ENCODE results near the gene PRDM11. TPM values are rescaled to one million over a fixed set of nuclear protein-coding genes. Genes with fewer than 3 reads are reported as not detected.

PRDM11 gene
- total RNA-seq, 1 donor from 2014 or later, result 7.5 TPM

- TF ChIP-seq CTCF (IDR thresholded peaks at IDR 0.05; ENCODE audit: partially characterized antibody, unreplicated experiment), result no peak
- no peaks in the 10 kb centered on the region for H3K27me3 Mint-ChIP-seq (ENCODE audit: unreplicated experiment)
Observed at GRCh38 chr11:45275828-45276227, 129.4 kb downstream of the PRDM11 start.

GRCh38 chr11:45278714-45279113 is 132.3 kb downstream of the PRDM11 start:
- Mint-ChIP-seq H3K9me3 (ENCODE audit: unreplicated experiment) (peaks cover 5% of the 10 kb centered on the region), H3K4me3 (ENCODE audit: unreplicated experiment) (no peak overlapping the region), H3K27me3 (ENCODE audit: unreplicated experiment) (peaks cover 1% of the 10 kb centered on the region), H3K4me1 (ENCODE audit: low read depth, unreplicated experiment) (peaks cover 11% of the 10 kb centered on the region), H3K36me3 (ENCODE audit: unreplicated experiment) (peaks cover 22% of the 10 kb centered on the region), H3K27ac (ENCODE audit: unreplicated experiment) (no peak overlapping the region)
- TF ChIP-seq CTCF (IDR thresholded peaks at IDR 0.05; ENCODE audit: partially characterized antibody, unreplicated experiment), result no peak
- no peak for DNase-seq

More at GRCh38 chr11:45275828-45276227, 129.4 kb downstream of the PRDM11 start:
- peaks cover 4% of the 10 kb centered on the region for H3K9me3 Mint-ChIP-seq (ENCODE audit: unreplicated experiment)
- DNase-seq, result no peak
- no peak overlapping the region for H3K4me3 Mint-ChIP-seq (ENCODE audit: unreplicated experiment)
- no peak overlapping the region for H3K27ac Mint-ChIP-seq (ENCODE audit: unreplicated experiment)
- peaks cover 22% of the 10 kb centered on the region for H3K36me3 Mint-ChIP-seq (ENCODE audit: unreplicated experiment)
- peaks cover 5% of the 10 kb centered on the region for H3K4me1 Mint-ChIP-seq (ENCODE audit: low read depth, unreplicated experiment)

GRCh38 chr11:45279645-45280044 is 133.2 kb downstream of the PRDM11 start:
- Mint-ChIP-seq H3K4me1 (ENCODE audit: low read depth, unreplicated experiment) (peaks cover 13% of the 10 kb centered on the region), H3K27me3 (ENCODE audit: unreplicated experiment) (peaks cover 3% of the 10 kb centered on the region), H3K4me3 (ENCODE audit: unreplicated experiment) (no peak overlapping the region), H3K27ac (ENCODE audit: unreplicated experiment) (no peak overlapping the region), H3K9me3 (ENCODE audit: unreplicated experiment) (peaks cover 8% of the 10 kb centered on the region), H3K36me3 (ENCODE audit: unreplicated experiment) (peaks cover 22% of the 10 kb centered on the region)
- DNase-seq, result no peak
- TF ChIP-seq CTCF (IDR thresholded peaks at IDR 0.05; ENCODE audit: partially characterized antibody, unreplicated experiment), result no peak

GRCh38 chr11:45280449-45280848 is 134.0 kb downstream of the PRDM11 start:
- Mint-ChIP-seq H3K36me3 (ENCODE audit: unreplicated experiment) (peaks cover 22% of the 10 kb centered on the region), H3K27ac (ENCODE audit: unreplicated experiment) (no peak overlapping the region), H3K27me3 (ENCODE audit: unreplicated experiment) (peaks cover 5% of the 10 kb centered on the region), H3K4me1 (ENCODE audit: low read depth, unreplicated experiment) (peaks cover 13% of the 10 kb centered on the region), H3K4me3 (ENCODE audit: unreplicated experiment) (no peak overlapping the region), H3K9me3 (ENCODE audit: unreplicated experiment) (peaks cover 8% of the 10 kb centered on the region)
- DNase-seq, result no peak
- TF ChIP-seq CTCF (IDR thresholded peaks at IDR 0.05; ENCODE audit: partially characterized antibody, unreplicated experiment), result no peak

- Mint-ChIP-seq H3K4me1 (ENCODE audit: low read depth, unreplicated experiment) (peaks cover 13% of the 10 kb centered on the region), H3K36me3 (ENCODE audit: unreplicated experiment) (peaks cover 27% of the 10 kb centered on the region), H3K27me3 (ENCODE audit: unreplicated experiment) (peaks cover 9% of the 10 kb centered on the region), H3K4me3 (ENCODE audit: unreplicated experiment) (no peak overlapping the region), H3K9me3 (ENCODE audit: unreplicated experiment) (peaks cover 8% of the 10 kb centered on the region), H3K27ac (ENCODE audit: unreplicated experiment) (no peak overlapping the region)
- no peak for TF ChIP-seq CTCF (IDR thresholded peaks at IDR 0.05; ENCODE audit: partially characterized antibody, unreplicated experiment)
- DNase-seq, result no peak
Observed at GRCh38 chr11:45282081-45282480, 135.6 kb downstream of the PRDM11 start.

Other genes with a start within 250 kb of the PRDM11 start
- gene TP53I11, start 195.8 kb upstream of the PRDM11 start, total RNA-seq (ENCODE audit: unreplicated experiment), result 420 TPM
- 7.5 TPM for gene SYT13, start 139.7 kb downstream of the PRDM11 start, total RNA-seq (ENCODE audit: unreplicated experiment)

Data from glutamatergic neuron (in vitro differentiated cells).